Fibroblast of skin of left quadriceps (primary cell): ENCODE measurements around the gene SARNP.
"Not testable (repeated sequence)": the region's sequence is repeated elsewhere in the genome, so short reads cannot be mapped to it uniquely, and the experiment has no call there.

Experiments
- DNase-seq, 2 experiments: peaks; one replicate each; pipeline ENCODE4 v3.0.0-alpha.2; 2013; ENCODE audit warnings: low read depth in 2 of 2

SARNP gene

DNA sequence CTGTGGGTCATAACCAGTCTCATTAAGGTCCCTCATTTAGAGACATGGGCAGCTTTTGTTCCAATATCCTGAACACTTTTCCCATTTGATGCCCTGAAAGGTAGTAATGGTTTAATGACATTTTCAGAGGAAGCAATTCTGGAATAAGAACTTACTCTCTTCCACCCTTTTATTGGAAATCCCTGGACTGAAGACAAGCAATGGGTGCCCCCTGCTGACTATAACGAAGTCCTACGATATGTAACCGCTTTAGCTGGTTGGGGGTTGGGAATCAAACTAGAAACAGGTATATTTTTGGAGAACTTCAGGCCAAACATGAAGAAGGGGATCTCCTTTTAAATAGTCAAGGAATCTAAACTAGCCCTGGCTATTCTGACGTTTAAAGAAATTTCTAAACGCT, 20.5 kb downstream of the SARNP start:
- peak in 1 of 2 experiments; percentile 22 for DNase-seq

GRCh38 chr12:55795950-55796349, 21.6 kb downstream of the SARNP start:
- DNase-seq = no peak

DNA sequence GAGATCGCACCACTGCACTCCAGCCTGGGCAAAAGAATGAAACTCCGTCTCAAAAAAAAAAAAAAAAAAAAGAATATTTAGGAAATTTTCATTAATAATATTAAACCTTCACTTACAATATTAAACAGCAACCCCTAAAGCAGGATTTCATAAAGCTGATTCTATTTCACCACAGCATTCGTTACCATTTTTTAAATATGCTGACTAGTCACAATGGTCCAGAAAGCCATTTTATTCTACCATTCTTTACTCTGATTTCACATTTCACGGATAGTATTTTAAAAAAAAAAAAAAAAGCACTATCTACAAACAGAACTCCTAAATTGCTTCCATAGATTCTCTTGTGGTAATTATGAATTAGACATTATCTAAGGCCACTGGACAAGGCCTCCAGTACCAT, 27.6 kb downstream of the SARNP start:
- DNase-seq = no peak

DNA sequence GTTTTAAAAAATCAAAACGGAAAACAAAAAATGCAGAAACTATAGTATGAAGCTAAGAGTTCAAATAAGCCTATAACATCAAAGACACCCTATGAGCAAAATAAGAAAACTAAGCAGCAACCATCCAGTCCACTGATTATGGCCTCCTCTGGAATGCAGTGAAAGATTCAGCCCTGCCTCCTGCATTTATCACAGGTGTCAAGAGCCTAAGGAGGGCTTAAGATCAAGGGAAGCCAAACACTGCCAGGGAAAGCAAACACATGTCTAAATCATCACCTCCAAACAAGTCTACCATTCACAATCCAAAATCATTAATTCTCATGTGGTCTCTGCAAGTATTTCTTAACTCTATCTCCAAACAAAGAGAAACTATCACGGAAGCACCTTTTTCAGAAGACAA, 28.4 kb downstream of the SARNP start:
- DNase-seq = no peak

DNA sequence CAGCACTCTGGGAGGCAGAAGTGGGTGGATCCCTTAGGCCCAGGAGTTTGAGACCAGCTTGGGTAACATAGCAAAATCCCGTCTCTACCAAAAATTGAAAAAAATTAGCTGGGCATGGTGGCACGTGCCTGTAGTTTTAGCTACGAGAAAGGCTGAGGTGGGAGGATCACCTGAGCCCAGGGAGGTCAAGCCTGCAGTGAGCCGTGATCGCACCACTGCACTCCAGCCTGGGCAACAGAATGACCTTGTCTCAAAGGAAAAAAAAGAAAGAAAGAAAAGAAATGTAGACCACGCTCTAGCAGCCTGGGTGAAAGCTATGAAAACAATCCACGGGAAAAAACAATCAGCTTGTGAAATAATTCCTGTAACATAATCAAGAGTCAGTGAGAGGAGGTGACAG, 29.0 kb downstream of the SARNP start:
- no peak for DNase-seq

GRCh38 chr12:55780685-55781084, 36.8 kb downstream of the SARNP start:
- DNase-seq = no peak

DNA sequence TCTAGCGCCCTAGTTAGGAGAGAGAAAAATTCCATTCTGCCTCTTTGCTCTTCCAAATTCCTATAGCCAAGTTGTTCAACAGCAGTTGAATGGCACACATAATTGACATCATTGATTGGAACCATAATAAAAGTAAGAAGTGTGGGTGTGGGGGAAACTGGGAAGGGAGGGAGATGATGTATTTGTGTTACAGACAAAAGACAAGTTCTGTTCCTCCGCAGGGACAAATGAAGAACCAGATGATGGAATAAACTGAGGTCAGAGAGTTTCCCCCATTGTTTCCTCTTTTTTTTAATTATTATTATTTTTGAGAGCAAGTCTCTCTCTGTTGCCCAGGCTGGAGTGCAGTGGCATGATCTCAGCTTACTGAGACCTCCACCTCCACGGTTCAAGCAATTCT, 39.7 kb downstream of the SARNP start:
- no peak for DNase-seq

DNA sequence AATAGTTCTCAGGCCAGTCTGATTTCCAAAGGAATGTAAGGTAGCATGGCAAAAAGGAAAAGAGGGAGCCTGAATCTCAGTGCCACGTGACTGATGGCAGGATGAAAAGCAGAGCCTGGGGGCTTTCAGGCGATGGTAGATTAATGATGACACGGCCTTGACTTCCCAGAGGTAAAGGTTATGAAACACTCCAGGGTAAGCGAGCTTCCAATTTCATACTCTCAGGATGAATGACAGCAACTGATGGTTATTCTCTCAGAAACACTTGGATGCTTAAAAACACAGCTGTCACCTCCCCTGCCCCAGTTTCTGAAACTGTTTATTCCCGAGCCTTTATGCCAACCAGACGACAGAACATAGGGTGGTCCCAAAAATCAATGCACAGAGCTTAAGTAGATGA, 45.8 kb downstream of the SARNP start:
- no peak for DNase-seq

GRCh38 chr12:55767156-55767555, 50.4 kb downstream of the SARNP start:
- no peak for DNase-seq

DNA sequence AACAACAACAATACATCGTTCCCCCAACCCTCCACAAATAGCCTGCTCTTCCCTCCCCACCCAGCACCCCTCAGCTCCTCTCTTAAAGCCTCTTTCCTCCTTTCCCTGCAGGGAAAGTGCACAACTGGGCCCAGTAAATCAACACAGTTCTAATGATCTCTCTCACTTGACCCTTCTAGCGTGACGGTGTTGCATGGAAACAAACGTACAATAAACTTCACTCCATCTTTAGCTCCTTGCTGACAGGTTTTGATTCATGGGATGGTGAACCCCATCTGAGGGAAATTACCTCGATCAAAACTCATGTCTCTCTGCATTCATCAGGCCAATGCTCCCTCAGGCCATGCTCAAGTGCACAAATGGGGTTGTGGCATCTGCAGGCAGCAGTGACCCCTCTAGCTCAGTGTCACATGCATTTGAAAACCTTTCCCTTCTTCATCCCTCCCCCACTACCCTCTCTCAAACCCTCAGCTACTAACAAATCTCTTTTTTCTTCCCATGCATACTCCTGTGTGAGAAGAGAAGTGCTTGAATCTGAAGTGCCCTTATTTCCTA, 51.7 kb downstream of the SARNP start:
- no peak for DNase-seq

DNA sequence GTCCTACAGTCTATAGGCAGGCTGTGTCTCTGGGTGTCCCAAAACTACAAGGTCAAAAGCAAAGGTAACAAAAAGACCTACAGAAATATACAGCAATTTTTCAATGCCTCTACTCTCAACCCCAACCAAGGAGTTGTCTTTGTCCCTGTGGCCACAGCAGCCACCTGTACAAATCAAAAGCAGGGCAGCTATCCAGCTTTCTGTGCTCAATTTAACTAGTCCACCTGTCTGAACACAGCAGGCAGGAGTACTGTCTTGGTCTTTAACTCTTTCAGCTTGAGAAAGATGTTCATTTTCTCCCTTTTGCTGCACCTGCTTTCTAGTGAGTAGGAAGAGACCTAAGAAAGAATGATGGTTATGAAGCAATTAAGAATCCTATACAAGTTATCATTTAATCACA, 54.9 kb downstream of the SARNP start:
- DNase-seq = no peak

GRCh38 chr12:55760663-55761062, 56.9 kb downstream of the SARNP start:
- DNase-seq = no peak

DNA sequence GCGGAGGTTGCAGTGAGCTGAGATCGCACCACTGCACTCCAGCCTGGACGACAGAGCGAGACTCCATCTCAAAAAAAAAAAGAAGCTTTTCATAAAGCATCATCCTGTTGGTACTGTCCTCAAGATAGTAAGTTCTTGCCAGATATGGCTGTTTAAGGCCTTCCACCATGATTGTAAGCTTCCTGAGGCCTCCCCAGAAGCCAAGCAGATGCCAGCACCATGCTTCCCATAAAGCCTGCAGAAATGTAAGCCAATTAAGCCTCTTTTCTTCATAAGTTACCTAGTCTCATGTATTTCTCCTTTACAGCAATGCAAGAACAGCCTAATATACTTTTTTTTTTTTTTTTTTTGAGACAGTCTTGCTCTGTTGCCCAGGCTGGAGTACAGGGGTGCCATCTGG, 58.9 kb downstream of the SARNP start:
- not testable (repeated sequence) for DNase-seq

DNA sequence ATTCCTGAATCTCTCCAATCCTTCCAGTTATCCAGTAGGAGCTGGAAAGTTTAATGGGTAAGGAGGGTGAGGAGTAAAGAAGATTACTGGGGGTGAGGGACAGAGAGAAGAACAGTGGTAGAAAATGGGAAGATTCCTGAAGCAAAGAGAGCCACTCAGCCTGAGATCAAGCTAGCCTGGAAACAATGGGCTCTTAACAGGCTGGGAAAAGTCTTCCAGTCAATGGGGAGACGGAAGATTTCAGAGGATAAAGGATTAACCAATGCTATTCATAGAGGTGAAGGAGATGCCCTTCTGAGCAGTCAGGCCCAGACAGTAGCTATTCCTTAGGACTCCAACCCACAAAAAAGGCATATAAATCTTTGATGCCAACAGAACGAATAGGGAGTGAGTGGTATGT, 59.8 kb downstream of the SARNP start:
- no peak for DNase-seq

DNA sequence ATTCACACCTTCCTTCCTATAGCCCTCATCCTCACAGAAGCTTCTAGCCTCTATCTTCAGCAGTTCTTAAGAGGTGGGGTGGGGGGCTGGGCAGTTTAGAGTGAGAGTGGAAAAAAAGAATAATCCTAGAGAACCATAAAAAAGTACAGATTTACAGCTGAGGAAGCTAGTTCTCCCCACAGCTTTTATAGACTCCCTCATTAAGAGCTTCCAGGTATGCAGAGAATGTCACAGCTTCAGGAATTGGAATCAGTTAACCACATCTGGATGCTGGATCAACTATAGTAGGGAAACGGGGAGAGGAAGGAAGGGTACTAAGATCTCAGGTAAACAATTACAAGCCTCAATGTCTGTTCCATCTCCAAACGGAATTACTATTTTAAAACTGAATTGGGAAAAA, 62.3 kb downstream of the SARNP start:
- no peak for DNase-seq

DNA sequence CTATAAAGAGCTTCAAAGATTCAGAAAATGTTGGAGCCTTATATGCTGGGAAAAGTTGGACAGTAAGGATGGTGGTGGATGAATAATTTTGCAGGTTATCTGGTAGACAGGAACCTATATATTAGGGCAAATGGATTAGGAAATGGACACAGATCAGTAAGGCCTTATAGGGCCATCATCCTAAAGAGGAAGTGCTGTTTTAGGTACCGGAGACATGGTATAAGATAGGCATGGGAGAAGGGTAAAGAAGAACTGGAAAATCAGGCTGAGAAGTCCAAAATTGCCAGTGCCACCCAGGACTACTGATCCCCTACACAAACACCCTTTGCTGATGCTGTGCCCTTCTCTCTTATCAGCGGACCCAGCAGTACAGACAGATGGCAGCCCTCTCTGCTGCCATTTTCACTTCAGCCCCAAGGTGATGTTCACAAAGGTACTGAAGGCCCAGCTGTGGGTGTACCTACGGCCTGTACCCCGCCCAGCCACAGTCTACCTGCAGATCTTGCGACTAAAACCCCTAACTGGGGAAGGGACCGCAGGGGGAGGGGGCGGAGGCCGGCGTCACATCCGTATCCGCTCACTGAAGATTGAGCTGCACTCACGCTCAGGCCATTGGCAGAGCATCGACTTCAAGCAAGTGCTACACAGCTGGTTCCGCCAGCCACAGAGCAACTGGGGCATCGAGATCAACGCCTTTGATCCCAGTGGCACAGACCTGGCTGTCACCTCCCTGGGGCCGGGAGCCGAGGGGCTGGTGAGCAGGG, 69.1 kb downstream of the SARNP start:
- DNase-seq = no peak

GRCh38 chr12:55746913-55747231, 70.7 kb downstream of the SARNP start:
- no peak for DNase-seq

DNA sequence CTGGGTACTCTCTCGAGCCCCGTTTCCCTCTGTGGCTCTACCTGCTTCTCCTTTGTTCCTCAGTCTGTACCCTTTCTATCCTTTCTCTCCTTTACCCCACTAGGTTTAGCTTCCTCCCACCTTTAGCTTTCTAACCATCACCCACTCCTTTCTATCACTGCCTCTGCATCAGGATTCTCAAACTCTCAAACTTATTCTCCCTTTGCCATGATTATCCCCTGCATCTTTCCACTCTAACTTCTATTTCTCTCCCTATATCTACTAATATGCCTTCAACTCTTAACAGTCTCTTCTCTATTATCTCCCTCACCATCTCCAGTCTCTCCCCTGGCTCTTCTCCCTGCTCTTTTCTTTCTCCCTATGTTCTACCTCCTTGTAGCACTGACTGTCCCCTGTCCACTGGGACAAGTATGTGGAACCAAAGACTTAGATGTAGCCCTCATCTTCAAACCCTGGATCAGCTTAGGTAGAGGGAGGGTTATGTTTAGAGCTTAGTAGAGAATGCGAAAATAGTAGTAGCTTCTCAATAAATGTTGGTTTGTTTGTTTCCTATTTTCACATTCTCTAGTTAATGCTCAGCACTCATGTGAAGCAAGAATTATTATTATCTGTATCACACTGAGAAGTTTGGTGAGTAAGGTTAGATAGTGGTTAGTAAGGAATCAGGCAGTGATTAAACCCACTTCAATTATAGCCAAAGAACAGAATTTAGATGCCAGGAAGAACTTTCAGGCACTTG, 71.2 kb downstream of the SARNP start:
- DNase-seq = no peak

- DNase-seq = peak; percentile 48 to 49
Measured at GRCh38 chr12:55745361-55746173, 72.0 kb downstream of the SARNP start.

- DNase-seq = no peak
Measured at GRCh38 chr12:55744340-55745030, 73.0 kb downstream of the SARNP start.

DNA sequence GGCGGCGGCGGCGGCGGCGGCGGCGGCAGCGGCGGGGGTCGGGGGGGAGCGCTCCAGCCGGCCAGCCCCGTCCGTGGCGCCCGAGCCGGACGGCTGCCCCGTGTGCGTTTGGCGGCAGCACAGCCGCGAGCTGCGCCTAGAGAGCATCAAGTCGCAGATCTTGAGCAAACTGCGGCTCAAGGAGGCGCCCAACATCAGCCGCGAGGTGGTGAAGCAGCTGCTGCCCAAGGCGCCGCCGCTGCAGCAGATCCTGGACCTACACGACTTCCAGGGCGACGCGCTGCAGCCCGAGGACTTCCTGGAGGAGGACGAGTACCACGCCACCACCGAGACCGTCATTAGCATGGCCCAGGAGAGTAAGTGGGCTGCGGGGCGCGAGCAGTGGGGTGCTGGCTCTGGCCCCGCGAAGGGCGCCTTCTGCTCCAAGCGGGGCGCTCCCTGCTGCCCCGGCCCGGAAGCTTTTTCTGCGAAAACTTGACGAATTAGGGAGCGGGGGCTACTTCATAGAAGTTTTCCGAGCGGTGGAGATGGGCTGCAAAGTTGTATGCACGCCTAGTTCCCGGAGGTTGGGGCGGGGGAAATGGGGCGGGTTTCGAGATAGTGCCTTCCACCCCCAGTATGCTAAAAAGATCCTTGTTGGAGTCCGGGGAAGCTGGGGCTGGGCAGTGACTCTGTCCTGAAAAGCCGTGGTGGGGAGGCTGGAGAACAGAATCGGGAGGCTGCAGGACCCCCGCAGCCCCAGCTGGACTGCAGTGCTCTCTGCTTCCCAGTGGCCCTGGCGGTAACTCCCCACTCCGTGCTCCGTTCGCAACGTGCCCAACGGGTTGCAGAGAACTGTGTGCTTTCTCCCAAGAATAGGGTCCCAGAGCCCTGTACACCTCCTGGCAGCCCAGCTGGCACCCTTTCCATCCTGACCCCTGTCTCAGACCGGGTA, 73.9 kb downstream of the SARNP start:
- peak in 1 of 2 experiments; percentile 20 for DNase-seq
